Upper lobe of left lung (tissue), 6 donors: ENCODE results near the gene SSR3. TPM values are rescaled to one million over a fixed set of nuclear protein-coding genes. Genes with fewer than 3 reads are reported as not detected.

Source experiments
- ATAC-seq, 2 donors: fragments of 200-7000 bp; cut with Tn5 transposase; one replicate each; pipeline ENCODE4 v1.9.1; 2022; ENCODE audit warnings: mild to moderate bottlenecking in 2 of 2, moderate library complexity in 2 of 2; ENCODE audit not compliant: low FRiP score in 2 of 2
- DNase-seq, 2 donors: peaks; one replicate each; pipeline ENCODE4 v3.0.0-alpha.2; 2019 to 2020
- H3K27ac ChIP-seq, 4 donors: fragments of 200-600 bp; sonication (generic); one replicate each; pipeline ENCODE4 v1.5.1; 2016 to 2019
- H3K27me3 ChIP-seq, 4 donors: fragments of 200-600 bp; sonication (generic); one replicate each; pipeline ENCODE4 v1.5.1; 2017 to 2019
- H3K36me3 ChIP-seq, 4 donors: fragments of 200-600 bp; sonication (generic); one replicate each; pipeline ENCODE4 v1.5.1; 2016 to 2019
- H3K4me1 ChIP-seq, 4 donors: fragments of 200-600 bp; sonication (generic); one replicate each; pipeline ENCODE4 v1.5.1; 2018 to 2019
- H3K4me3 ChIP-seq, 4 donors: fragments of 200-600 bp; sonication (generic); one replicate each; pipeline ENCODE4 v1.5.1; 2017 to 2019; ENCODE audit warnings: mild to moderate bottlenecking in 2 of 4, moderate library complexity in 1 of 4
- H3K9me3 ChIP-seq, 4 donors: fragments of 200-600 bp; sonication (generic); one replicate each; pipeline ENCODE4 v1.5.1; 2018 to 2019
- EP300 ChIP-seq, 4 donors: sonication (generic); formaldehyde crosslinking; IDR thresholded peaks; one replicate each; pipeline ENCODE4 v1.5.1; 2017; ENCODE audit warnings: antibody characterized with exemption in 4 of 4, control low read depth in 2 of 4
- POLR2A ChIP-seq, 4 donors: fragments of 450-650 bp; IDR thresholded peaks; one replicate each; pipeline ENCODE4 v1.5.1; 2016 to 2017; ENCODE audit warnings: antibody characterized with exemption in 4 of 4, mild to moderate bottlenecking in 2 of 4
- POLR2AphosphoS5 ChIP-seq, 2 donors: sonication (generic); formaldehyde crosslinking; IDR thresholded peaks; one replicate each; pipeline ENCODE4 v1.5.1; 2017; ENCODE audit warnings: antibody characterized with exemption in 2 of 2
- WGBS, 2 donors: methylation state at CpG; one replicate each; pipeline ENCODE4 v1.1.5; 2017 to 2018; 5-methylcytosine and 5-hydroxymethylcytosine counted together
- total RNA-seq, 6 donors: library from RNA; depleted of rRNA in 4 of 6; stranded (reverse); fragments of >200 nt in 4 of 6; gene quantifications; one replicate each; pipeline versions ENCODE4 v1.1.0 to v1.2.1, GENCODE V29; 2016 to 2021
- TF ChIP-seq, protein P1 (sequence below), 6 experiments: fragments of 450-650 bp in 4 of 6; fragments of 200-600 bp in 2 of 6; sonication (generic) in 2 of 6; IDR thresholded peaks; one replicate each; pipeline ENCODE4 v1.5.1; 2016 to 2019; ENCODE audit warnings: antibody characterized with exemption in 6 of 6
- donor health status: DM: no; HTN: no; CAD: no; lungs with moderate emphysema.
- donor health status: DM: no; HTN: yes; CAD: no; lungs with severe emphysema.

The SSR3 gene
- total RNA-seq, 6 donors from 2014 or later = 25.1 to 178 (median 132) TPM

DNA sequence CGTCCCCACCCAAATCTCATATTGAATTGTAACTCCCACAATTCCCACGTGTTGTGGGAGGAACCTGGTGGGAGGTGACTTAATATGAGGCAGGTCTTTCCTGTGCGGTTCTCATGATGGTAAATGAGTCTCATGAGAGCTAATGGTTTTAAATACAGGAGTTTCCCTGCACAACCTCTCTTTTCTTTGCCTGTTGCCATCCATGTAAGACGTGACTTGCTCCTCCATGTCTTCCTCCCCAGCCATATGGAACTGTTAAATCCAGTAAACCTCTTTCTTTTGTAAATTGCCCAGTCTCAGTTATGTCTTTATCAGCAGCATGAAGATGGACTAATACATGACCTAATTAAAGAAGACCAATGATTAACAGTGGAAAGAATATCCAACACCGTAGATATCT is 56.6 kb downstream of the SSR3 start:
- Histone ChIP-seq H3K4me3 (no peak overlapping the region), H3K9me3 (no peaks in the 10 kb centered on the region), H3K27ac (no peak overlapping the region), H3K36me3 (no peaks in the 10 kb centered on the region), H3K4me1 (no peaks in the 10 kb centered on the region), H3K27me3 (no peaks in the 10 kb centered on the region)
- 74 to 80% methylated on average over 5 of the region's 5 CpGs for WGBS, 2 donors
- TF ChIP-seq EP300 (IDR thresholded peaks at IDR 0.05) = no peak
- TF ChIP-seq, protein P1, sequence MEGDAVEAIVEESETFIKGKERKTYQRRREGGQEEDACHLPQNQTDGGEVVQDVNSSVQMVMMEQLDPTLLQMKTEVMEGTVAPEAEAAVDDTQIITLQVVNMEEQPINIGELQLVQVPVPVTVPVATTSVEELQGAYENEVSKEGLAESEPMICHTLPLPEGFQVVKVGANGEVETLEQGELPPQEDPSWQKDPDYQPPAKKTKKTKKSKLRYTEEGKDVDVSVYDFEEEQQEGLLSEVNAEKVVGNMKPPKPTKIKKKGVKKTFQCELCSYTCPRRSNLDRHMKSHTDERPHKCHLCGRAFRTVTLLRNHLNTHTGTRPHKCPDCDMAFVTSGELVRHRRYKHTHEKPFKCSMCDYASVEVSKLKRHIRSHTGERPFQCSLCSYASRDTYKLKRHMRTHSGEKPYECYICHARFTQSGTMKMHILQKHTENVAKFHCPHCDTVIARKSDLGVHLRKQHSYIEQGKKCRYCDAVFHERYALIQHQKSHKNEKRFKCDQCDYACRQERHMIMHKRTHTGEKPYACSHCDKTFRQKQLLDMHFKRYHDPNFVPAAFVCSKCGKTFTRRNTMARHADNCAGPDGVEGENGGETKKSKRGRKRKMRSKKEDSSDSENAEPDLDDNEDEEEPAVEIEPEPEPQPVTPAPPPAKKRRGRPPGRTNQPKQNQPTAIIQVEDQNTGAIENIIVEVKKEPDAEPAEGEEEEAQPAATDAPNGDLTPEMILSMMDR (IDR thresholded peaks at IDR 0.05) = no peak
- no peak for TF ChIP-seq POLR2AphosphoS5 (IDR thresholded peaks at IDR 0.05)
- no peak for TF ChIP-seq POLR2A (IDR thresholded peaks at IDR 0.05)
- no peak for DNase-seq
- ATAC-seq = no peak

DNA sequence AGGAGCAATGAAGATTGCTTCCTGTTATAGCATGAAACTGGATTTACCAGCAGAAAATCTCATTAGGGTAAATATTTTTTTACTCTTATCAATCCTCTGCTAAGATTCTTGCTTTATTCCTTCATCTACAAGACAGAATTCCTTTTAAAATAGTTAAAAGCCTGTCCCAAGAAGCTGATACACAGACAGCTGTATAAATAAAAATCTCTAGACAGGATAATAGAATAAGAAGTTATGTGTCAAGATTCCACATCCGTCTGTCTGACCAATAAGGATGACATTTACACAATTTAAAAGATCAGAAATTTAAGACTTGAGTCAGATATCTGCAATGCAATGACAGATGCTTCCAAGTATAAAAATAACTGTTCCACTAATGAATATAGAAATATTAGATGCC is 57.6 kb downstream of the SSR3 start:
- Histone ChIP-seq H3K27me3 (no peaks in the 10 kb centered on the region), H3K36me3 (no peaks in the 10 kb centered on the region), H3K27ac (no peak overlapping the region), H3K4me1 (no peaks in the 10 kb centered on the region), H3K4me3 (no peak overlapping the region), H3K9me3 (no peaks in the 10 kb centered on the region)
- no peak for DNase-seq
- no peak for ATAC-seq
- TF ChIP-seq POLR2AphosphoS5 (IDR thresholded peaks at IDR 0.05) (no peak), EP300 (IDR thresholded peaks at IDR 0.05) (no peak)
- TF ChIP-seq, protein P1 (IDR thresholded peaks at IDR 0.05) = no peak
- WGBS, 2 donors = 64 to 68% methylated on average over 1 of the region's 1 CpG

DNA sequence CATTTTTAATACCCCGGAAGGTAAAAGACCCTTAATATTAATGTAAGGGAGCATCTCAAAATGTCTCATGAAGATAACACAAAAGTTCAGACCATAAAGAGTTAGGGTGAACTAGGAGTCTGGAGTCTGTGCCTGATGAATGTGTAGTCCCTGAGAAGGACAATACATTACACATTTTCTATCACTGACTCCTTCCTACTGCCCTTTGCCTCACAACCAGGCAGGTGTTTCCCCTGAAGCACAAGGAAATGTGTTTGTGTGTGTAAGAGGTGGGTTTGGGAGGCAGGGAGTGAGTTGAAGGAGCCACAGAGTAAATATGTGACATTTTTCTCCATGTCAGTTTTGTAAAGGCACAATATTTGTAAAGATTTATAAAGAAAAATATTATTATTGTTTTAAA is 59.1 kb downstream of the SSR3 start:
- ATAC-seq = no peak
- TF ChIP-seq EP300 (IDR thresholded peaks at IDR 0.05) (no peak), POLR2A (IDR thresholded peaks at IDR 0.05) (no peak), POLR2AphosphoS5 (IDR thresholded peaks at IDR 0.05) (no peak)
- TF ChIP-seq, protein P1 (IDR thresholded peaks at IDR 0.05) = no peak

DNA sequence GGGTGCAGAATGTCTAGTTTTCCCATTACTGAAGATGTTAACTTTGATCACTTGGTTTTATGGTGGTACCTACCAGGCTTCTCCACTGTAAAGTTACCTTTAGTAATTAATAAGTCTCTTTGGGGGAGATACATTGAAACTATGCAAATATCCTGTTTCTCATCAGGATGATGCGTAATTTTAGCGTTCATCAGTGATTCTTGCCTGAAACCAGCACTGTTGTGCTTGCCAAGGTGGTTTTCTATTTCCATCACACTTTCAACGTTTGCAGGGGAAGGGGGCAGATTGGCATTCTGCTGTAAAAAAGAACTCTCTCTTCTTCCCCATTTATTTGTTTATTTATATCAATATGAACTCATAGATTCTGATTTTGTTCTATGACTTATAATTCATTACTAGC is 61.0 kb downstream of the SSR3 start:
- 81 to 87% methylated on average over 3 of the region's 3 CpGs for WGBS, 2 donors

More for the DNA sequence above, 59.1 kb downstream of the SSR3 start:
- H3K4me1 ChIP-seq = no peaks in the 10 kb centered on the region
- no peak overlapping the region for H3K4me3 ChIP-seq
- DNase-seq = no peak
- no peaks in the 10 kb centered on the region for H3K27me3 ChIP-seq
- H3K27ac ChIP-seq = no peak overlapping the region
- H3K9me3 ChIP-seq = no peaks in the 10 kb centered on the region
- 97 to 100% methylated on average over 1 of the region's 1 CpG for WGBS, 2 donors
- no peaks in the 10 kb centered on the region for H3K36me3 ChIP-seq

DNA sequence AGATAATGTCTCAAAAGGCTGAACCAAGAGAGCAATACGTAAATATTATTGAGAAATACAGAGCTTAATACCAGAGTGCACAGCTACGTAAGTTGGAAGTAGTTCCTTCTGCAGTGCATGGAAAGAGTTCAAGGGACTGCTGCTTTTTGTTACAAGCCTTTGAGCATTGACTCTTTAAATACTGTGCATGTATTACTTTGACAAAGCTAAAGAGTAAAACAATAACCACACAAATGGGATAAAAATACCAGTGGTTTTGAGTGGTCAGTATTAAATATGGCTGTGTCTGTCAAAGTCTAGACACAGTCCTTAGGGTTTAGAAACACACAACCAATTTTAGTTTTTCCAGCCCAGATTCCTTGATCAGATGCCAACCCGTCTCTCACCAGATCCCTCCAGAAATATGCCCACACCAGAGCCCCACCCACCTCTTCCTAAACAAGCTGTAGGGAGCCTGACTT is 62.1 kb downstream of the SSR3 start:
- H3K27me3 ChIP-seq = no peaks in the 10 kb centered on the region
- H3K27ac ChIP-seq = no peak overlapping the region
- H3K9me3 ChIP-seq = no peaks in the 10 kb centered on the region
- no peaks in the 10 kb centered on the region for H3K4me1 ChIP-seq
- no peaks in the 10 kb centered on the region for H3K36me3 ChIP-seq
- ATAC-seq = peak in 1 of 2 donors; percentile 51
- no peak for TF ChIP-seq EP300 (IDR thresholded peaks at IDR 0.05)
- TF ChIP-seq POLR2A (IDR thresholded peaks at IDR 0.05) = no peak
- no peak for DNase-seq
- no peak overlapping the region for H3K4me3 ChIP-seq
- WGBS, 2 donors = 67 to 75% methylated on average over 3 of the region's 3 CpGs

More for the DNA sequence above, 61.0 kb downstream of the SSR3 start:
- Histone ChIP-seq H3K27me3 (no peaks in the 10 kb centered on the region), H3K36me3 (no peaks in the 10 kb centered on the region), H3K4me1 (no peaks in the 10 kb centered on the region), H3K4me3 (no peak overlapping the region), H3K9me3 (no peaks in the 10 kb centered on the region), H3K27ac (no peak overlapping the region)
- ATAC-seq (no peak), DNase-seq (no peak)
- TF ChIP-seq POLR2A (IDR thresholded peaks at IDR 0.05) (no peak), EP300 (IDR thresholded peaks at IDR 0.05) (no peak), POLR2AphosphoS5 (IDR thresholded peaks at IDR 0.05) (no peak)
- TF ChIP-seq, protein P1 (IDR thresholded peaks at IDR 0.05) = no peak
